NCI-H1436 treated with DMSO at 0.1 percent for 48 hours (cell line): ENCODE results near the gene FYB1.

ENCODE experiments used
- DNase-seq: peaks from one replicate; lab custom pipeline; 2025; lab: John Stamatoyannopoulos, UW

Gene FYB1

DNA sequence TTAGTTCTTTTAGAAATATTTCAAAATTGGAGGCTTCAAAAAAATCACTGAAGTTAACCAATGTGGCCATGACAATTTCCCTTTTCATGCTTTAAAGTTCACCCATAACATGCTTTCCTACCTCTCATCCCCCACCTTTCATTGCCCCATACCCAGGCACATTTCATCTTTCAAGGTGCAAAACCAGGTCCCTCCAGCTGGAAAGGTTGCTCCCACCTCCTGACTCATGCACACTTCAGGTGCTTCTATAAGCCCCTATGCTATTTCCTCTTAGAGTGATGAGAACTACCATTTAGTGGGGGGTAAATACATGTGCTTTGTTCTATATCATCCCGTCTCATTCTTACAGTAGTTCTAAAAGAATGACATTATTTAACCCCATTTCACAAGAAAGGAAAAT, 15.4 kb downstream of the FYB1 start:
- DNase-seq, result no peak

DNA sequence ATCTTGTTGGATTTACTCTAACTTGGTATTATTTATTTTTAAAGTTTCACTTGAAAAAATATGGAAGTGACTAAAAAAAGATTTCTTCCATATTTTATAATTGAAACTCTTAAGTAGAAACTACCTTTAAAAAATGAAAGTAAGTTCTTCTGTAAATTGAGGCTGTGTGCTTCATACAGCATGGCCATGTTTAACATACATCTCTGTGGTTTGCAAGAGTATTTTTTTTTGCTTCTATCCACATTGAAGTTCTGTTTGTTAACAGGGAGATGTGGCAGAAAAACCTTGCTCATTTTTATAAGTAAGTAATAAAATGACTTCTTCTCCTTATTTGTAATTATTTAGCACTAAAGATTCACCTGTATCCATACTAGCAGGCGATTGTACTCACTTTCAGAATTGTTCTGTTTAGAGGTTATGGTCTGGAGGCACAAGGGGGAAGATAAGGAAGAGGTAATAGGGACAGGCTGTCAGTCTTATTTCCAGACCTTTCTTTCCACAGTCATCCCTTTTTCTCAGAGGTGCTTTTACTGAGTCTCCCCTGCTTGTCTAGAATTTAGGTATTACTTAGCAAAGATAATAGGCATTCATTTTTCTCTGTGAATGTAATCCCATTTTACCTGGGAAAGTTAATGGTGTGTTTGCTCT, 16.0 kb downstream of the FYB1 start:
- no peak for DNase-seq

GRCh38 chr5:39202597-39203274, 16.6 kb downstream of the FYB1 start:
- DNase-seq, result no peak

DNA sequence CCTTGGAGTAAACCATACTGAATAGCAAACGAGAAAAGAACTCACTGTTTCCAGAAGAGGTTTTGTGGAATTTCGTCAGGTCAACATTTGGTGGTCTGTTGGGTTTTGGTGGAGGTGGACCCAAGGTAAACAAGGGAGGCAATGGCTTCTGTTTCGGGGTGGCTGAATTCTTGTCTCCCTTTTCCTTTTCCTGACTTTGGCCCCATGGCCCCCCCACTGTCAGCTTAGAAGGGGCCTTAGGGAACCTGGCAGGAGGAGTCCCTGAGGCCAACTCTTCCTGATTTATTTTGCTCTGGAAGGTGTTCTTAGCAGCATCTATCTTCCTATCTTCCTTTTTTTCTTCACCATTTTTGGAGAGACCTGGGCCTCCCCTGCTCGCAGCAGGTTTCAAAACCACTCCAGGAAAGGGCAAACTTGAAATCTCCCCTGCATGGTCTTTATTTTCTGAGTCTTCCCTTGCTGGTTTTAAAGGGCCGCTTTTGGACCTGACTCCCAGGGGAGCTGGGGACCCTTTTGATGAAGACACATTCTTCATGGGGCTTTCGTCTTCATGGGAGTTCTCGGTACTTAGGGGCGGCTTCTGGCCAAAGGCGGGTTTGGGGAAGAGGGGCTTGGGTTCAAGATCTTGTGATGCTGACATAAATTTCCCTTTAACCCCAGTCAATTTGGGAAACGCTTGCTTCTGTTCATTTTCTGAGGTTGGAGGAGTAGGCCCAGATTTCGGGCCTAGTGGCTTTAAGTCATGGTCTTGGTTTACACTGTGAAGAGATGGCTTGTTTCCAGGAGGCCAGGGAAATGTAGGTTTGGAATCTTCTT, 17.4 kb downstream of the FYB1 start:
- DNase-seq, result no peak

- no peak for DNase-seq
Measured at GRCh38 chr5:39201160-39201780, 18.1 kb downstream of the FYB1 start.

DNA sequence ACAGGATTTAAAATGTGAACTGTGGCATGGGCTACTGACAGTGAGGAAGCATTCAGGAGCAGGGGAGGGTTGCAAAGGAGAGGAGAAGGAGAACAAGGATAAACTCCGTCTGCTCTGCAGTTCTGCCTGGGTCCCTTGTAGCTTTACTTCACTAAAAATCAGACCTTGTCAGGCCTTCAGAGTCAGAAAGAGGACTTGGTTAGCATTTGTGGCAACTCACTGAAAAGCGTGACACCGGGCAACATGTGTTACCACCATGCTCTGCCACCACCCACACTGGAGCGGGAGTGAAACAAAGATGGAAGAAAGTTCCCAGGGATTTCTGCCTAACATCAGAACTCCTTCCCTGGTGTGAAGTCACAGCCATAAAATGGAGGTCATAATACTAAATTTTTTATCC, 19.3 kb downstream of the FYB1 start:
- no peak for DNase-seq

DNA sequence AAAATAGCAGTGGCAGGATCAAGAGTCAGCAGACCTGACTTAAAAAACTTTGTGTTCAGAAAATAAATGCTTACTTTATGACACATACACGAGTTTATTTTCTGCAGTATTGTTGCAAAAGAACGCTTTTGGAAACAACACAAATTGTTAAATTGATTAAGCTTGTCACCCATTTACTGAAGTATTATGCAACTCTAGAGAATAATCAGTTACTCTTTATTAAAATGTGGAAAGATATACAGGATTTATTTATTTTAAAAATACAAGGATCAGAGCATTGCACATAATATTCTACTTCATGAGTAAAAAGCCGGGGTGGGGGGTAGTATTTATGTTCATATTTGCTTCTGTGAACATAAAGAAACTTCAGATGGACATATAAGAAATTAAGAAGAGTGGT, 20.0 kb downstream of the FYB1 start:
- DNase-seq, result no peak

- no peak for DNase-seq
Measured at GRCh38 chr5:39198127-39198526, 21.2 kb downstream of the FYB1 start.

DNA sequence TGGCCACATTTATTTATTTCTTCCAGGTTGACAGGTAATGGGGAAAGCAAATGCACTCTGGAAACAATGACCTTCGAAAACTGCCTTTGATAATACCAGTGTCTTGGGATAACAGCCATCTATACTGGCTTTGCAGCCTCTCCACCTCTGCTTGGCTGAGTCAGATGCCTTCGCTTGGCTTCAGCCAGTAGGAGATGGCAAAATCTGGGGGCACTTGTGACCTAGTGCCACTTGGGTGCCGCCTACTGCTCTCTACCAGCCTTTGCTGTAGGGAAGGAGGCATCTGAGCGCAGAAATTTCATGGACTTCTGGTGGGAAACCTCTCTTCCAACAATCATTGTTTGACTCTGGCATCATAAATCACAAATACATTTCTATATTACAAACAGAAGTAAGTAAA, 21.8 kb downstream of the FYB1 start:
- DNase-seq, result no peak

- no peak for DNase-seq
Measured at GRCh38 chr5:39195198-39195826, 24.1 kb downstream of the FYB1 start.

GRCh38 chr5:39194466-39195136, 24.8 kb downstream of the FYB1 start:
- no peak for DNase-seq

- DNase-seq, result no peak
Measured at GRCh38 chr5:39193553-39194465, 25.6 kb downstream of the FYB1 start.

GRCh38 chr5:39192450-39193160, 26.8 kb downstream of the FYB1 start:
- DNase-seq, result no peak

DNA sequence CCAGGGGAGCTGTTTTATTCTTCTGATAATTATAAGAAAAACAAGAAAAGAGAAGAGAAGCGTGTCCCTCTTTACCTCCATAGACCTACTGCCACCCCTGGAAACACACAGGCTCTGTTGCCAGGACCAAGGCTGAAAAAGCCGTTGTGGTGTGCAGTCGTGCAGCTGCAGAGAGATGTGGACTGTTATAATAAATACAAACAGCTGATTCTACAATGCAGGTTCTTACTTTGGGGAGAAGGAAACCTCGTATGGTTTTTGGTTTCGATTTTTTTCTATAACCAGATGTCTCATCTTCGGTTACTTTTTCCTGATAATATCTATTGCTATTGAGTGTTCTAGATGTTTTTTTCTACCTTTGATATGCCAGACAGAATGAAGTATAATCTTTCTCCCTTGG, 28.1 kb downstream of the FYB1 start:
- no peak for DNase-seq

- DNase-seq, result no peak
Measured at GRCh38 chr5:39190311-39191102, 28.9 kb downstream of the FYB1 start.

DNA sequence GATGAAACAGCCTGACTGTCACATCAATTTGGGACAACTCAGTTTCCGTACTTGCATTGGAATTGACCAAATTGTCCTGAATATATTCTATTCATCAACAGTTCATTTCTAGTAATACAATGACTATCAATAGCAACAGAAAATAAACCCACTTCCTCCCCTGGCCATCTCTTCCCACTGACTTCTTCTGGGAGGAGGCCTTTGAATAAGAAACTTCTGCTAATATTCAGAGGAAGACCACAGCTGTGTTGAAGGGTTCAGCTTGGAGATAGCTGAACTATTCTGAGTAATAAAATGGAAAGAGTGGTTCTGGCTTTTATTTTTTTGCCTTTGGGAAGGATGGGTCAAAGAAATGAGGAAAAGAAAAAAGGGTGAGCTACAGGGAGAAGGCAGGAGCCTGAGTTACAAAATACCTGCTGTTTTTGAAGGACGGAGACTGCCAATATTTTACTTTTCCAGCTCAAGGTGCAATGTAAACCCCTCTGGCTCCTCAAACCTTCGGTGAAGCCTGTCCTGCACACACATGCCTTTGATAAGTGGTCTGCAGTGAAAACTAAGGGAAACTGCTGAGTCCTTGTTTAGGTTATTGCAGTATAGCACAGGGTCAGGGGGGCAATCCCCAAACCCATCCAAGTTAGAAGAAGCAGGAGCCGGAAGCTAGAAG, 29.9 kb downstream of the FYB1 start:
- no peak for DNase-seq

- no peak for DNase-seq
Measured at GRCh38 chr5:39187831-39188731, 31.3 kb downstream of the FYB1 start.
